GM19328 (cell line): ENCODE measurements around the gene YEATS2.

Source experiments
- ATAC-seq: cut with Tn5 transposase; IDR thresholded peaks from one replicate; pipeline ENCODE4 v1.9.1; 2021; ENCODE audit warnings: mild to moderate bottlenecking, moderate library complexity; ENCODE audit not compliant: unreplicated experiment

YEATS2 gene

DNA sequence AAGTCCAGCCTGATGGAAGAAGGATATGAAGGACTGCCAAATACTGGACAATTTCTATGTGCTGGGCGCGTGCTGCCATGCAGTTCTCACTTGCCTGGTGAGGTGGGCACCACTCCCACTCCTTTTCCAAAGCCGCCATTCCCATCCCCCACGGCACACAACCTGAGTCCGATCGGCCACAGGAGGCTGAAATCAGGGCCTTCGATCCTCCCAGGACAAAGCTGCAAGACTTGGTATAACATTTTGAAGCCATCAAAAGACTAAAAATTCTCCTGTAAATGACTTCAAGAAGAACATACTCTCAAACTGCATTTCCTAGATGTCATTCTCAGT lies 130.9 kb downstream of the YEATS2 start:
- no peak for ATAC-seq

DNA sequence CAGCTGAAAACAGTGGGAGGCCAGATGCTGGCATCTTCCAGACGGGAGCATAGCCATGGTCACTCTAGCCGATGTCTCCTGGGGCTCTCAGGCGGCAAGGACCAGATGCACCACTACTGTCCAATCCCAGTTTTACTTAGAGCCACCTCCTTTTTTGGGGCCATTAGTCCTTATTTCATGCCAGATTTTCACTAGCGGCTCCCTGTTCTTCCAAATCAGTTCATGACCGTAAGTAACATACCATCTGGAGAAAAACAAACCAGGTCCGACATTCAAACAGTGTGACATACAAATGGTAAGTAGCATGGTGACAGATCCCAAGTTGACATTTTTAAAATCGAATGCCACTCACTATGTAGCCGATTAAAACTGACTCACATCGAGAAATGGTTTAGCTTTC lies 131.9 kb downstream of the YEATS2 start:
- no peak for ATAC-seq

DNA sequence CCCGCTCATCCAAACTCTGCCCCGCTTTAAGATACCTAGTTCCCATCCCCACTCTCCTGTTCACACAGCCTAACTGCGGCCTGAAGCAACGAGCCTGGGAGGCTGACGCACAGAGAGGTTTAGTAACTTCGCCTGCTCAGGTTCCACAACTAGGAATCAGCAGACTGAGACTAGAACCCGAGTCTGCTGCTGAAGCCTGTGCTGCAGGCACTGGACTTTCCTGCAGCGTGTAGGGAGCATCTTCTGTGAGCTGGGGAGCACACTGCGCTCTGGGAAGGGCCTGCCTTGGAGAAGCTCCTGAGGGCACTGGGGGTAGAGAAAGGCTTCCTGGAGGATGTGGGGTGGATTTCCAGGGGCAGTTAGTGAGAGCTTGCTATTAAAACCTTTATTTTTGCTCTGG lies 132.6 kb downstream of the YEATS2 start:
- ATAC-seq, result no peak

DNA sequence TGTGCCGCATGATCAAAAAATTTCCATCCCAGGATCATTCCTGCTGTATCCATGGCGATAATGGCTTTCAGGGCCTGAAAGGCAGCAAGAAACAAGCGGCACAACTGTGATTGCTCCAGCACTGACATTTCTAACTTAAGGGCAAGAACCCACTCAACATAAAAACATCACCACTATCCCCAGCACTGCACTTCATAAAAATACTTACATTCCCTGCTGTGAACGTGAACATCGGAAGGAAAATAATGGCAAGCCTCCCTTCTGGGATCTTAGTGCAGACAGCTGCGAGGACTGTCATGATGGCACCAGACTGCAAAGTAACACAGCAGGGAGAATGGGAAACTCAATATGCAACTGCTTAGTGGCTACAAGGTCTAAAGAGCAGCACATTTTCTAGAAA lies 135.9 kb downstream of the YEATS2 start:
- ATAC-seq, result no peak

DNA sequence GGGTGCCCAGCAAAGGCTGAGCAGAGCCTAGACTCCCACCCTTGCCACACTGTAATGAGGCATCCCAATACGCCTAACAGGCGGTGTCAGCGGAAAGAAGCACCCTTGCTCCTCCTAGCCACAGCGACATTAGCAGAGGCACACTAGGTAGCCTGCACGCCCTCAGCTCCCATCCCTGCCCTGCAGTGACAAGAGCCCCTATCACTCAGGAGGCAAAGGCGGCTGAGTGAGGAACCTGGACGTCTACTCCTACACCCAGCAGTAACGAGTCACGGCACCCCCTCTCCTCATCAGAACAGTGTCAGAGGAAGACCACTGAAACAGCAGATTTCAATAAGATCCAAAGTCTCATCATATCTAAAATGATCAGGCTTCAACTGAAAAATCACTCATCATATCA lies 139.8 kb downstream of the YEATS2 start:
- ATAC-seq, result no peak

DNA sequence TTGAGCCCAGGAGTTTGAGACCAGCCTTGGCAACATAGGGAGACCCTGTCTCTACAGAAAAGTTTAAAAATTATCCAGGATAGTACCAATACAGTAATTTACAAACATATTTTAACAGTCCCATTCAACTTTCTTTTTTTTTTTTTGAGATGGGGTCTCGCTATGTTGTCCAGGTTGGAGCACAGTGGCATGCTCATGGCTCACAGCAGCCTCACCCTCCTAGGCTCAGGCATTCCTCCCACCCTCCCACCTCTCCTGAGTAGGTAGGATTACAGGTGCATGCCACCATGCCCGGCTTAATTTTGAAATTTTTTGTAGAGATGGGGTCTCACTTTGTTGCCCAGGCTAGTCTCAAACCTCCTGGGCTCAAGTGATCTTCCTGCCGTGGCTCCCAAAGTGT lies 140.3 kb downstream of the YEATS2 start:
- no peak for ATAC-seq

DNA sequence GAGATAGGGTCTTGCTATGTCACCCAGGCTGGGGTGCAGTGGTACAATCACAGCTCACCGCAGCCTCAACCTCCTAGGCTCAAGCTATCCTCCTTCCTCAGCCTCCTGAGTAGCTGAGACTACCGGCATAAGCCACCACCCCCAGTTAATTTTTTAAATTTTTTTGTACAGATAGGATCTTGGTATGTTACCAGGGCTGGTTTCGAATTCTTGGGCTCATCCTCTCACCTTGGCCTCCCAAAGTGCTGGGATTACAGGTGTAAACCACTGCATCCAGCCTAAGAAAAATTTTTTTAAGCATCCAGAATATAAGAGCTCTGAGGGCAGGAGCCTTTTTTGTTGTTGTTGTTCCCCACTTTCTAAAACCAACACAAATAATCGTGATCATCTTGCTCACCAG lies 142.2 kb downstream of the YEATS2 start:
- ATAC-seq, result no peak

DNA sequence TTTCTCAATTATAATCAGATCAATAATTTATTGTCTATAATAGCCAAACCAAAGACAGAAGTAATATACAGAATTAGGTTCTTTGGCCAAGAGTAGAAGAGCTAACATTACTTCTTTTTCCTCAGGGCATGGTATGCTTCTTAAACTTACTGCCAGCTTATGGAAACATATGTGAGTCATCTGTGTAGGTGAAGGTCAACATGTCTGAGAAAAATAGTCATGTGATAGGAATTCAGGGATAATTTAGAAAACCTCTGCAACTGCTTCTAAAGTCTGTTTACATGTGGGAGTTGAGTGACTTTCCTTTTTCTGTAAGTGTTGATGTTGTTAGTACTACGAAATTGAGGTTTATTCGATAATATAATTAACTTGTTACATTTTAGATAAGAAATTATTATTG lies 147.0 kb downstream of the YEATS2 start:
- ATAC-seq, result no peak

DNA sequence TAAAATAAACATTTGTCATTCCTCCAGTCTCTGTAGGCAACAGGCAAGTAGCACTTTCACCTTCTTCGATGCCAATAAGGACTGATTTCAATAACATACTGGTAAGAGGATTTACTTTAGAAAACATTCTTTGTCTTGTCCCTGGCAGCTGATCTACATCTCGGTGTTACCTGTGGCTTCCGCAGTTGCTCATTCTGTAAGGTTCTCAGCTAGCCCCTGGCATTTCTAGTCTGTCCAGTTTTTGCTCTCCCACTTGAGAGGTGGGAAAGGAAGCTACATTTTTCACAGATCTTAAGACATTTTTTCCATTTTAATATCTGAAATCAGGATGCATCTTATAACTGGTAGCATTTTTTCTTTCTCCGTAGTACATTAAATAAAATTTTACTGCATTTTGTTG lies 147.5 kb downstream of the YEATS2 start:
- ATAC-seq, result no peak

DNA sequence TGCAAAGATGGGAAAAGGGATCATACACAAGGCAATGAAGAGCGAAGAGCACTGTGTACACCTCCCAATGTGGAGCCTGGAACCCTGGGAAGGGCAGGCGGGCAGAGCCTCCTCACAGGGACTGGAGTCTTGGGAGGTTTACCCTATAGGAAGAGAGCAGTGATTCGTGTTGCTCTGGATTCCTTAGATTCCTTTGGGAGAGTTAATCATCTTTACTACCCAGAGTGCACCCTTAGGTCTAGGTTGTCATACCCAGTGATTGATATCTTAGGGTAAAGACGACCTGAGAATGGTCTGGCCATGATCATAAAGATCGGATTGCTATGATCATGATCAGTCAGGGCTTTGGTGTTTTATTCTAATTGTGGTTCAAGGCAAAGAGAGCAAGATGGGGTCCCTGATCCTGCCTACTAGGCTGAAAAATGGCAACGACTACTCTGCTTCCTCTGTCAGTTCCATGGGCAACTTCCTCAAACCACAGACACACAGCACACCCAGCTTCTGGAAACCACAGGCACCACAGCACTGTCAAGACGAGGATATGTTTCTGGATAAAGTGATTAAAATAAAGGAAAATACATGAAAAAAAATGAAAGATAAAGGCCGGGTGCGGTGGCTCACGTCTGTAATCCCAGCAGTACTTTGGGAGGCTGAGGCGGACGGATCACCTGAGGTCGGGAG lies 148.2 kb downstream of the YEATS2 start:
- ATAC-seq, result no peak

DNA sequence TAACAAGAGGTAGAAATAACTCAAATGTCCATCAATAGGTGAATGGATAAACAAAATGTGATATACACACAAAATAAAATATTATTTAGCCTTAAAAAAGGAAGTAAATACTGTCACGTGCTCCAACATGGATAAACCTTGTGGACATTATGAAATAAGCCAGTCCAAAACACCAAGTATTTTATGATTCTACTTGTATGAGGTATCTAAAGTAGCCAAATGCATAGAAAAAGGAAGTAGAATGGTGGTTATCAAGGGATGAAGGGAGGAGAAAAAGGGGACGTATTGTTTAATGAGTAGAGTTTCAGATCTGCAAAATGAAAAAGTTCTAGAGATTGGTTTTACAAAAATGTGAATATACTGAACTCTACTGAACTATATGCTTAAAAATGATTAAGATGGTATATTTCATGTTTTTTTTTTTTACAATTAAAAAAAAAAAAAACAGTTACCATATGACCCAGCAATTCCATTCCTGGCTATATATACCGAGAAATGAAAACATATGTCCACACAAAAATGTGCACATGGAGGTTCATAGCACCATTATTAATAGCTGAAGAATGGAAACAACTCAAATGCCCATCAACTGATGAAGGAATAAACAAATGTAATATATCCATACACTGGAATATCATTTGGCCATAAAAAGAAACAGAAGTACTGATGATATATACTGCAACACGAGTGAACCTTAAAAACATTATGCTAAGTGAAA lies 156.9 kb downstream of the YEATS2 start:
- no peak for ATAC-seq

DNA sequence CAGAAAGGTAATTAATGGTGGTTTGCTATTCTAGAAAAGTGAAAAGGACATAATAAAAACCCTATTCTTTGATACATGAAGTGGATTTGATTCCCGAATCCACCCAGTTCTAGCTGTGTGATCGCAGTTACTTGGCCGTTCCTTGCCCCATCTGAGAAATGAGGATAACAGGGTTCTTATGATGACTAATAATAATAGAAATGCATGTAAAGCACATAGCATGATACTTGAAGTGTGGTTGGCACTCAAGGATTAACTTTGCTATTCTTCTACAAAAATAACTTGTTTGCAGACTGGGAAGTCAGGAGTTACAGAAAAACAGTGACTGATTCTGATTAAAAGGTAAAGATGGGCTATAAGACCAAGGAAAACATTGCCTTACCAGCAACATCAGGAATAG lies 160.3 kb downstream of the YEATS2 start:
- ATAC-seq, result no peak
